ENCODE measurements around the gene JAKMIP1.
"Not testable (repeated sequence)": the region's sequence is repeated elsewhere in the genome, so short reads cannot be mapped to it uniquely, and the experiment has no call there.

JAKMIP1 gene

DNA sequence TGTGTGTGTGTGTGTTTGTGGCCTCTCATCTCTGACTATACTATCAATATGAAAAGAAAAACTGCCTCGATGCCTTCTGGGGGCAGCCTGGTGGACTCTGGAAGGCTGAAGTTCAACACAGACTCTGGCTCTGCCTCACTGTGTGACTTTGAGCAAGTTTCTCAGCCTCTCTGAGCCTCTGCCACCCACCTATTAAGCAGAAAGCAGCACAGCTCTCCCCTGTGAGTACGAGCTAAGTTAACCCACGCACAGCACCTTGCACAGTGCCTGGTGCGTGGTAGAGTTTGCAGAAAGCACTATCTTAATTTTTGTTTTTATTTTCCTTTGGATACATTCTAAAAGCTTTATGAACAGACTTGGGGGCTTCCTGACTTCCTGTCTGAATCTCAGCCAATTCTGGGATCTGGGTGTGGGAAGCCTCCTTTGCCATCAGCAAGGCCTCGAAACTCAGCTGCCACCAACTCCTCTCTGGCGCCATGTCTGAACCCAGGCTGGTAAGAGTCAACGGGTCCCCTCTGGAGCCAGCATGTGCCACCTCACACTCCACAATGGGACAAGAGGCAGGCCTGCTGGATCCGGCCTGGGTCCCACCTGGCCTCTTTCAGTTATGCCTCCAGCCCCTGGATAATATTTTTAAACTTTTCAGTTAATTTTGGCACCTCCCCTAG lies 57.3 kb downstream of the JAKMIP1 start:
- H3K27ac ChIP-seq: no peak overlapping the region
- POLR2A ChIA-PET (ENCODE audit: low non-redundant PET): no interaction called here
- TF ChIP-seq, protein P1, sequence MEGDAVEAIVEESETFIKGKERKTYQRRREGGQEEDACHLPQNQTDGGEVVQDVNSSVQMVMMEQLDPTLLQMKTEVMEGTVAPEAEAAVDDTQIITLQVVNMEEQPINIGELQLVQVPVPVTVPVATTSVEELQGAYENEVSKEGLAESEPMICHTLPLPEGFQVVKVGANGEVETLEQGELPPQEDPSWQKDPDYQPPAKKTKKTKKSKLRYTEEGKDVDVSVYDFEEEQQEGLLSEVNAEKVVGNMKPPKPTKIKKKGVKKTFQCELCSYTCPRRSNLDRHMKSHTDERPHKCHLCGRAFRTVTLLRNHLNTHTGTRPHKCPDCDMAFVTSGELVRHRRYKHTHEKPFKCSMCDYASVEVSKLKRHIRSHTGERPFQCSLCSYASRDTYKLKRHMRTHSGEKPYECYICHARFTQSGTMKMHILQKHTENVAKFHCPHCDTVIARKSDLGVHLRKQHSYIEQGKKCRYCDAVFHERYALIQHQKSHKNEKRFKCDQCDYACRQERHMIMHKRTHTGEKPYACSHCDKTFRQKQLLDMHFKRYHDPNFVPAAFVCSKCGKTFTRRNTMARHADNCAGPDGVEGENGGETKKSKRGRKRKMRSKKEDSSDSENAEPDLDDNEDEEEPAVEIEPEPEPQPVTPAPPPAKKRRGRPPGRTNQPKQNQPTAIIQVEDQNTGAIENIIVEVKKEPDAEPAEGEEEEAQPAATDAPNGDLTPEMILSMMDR (conservative IDR thresholded peaks at IDR 0.05; ENCODE audit: low read depth): no peak
- no peak for DNase-seq (ENCODE audit: low spot score)
- CTCF ChIA-PET: no interaction called here

DNA sequence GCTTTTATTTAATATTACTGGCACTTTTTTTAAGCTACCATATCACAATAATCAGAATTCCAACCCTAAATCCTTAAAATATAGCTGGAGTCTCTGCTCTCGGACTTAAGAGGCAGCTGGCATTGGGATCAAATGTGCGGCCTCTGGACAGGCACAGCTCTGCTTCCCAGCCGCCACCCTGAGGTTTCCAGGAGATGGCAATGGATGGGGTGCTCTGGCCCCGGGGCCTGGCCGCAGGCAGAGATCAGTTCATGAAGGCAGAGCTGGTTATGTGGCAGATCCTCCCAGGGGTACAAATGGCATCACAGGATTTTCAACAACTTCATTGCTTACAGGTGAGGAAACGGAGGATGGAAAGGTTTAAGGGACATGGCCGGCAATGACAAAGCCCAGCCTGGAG lies 57.8 kb downstream of the JAKMIP1 start:
- POLR2A ChIA-PET (ENCODE audit: low non-redundant PET): no interaction called here
- no peak overlapping the region for H3K27ac ChIP-seq
- DNase-seq (ENCODE audit: low spot score): no peak
- CTCF ChIA-PET: no interaction called here
- TF ChIP-seq, protein P1 (conservative IDR thresholded peaks at IDR 0.05; ENCODE audit: low read depth): no peak

DNA sequence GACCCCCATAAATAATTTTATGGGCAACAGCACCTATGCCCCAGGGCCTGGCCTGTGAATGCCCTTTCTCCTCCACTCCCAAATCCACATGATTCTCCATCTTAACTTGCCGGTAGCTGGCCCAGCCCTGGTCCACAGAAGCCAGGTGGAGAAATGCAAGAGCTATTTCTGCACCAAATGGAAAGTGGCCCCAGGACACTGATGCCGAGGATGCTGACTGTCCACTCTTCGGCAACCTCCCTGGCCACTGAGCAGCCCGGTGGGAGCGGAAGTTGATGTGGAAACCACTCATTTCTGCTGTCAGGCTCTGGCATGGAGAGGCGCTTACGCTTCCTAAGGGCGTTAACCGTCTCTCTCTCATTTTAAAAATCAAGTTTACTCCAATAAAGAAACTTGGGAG lies 58.8 kb downstream of the JAKMIP1 start:
- no peak overlapping the region for H3K27ac ChIP-seq
- no peak for DNase-seq (ENCODE audit: low spot score)
- CTCF ChIA-PET: no interaction called here
- TF ChIP-seq, protein P1 (conservative IDR thresholded peaks at IDR 0.05; ENCODE audit: low read depth): no peak
- POLR2A ChIA-PET (ENCODE audit: low non-redundant PET): no interaction called here

DNA sequence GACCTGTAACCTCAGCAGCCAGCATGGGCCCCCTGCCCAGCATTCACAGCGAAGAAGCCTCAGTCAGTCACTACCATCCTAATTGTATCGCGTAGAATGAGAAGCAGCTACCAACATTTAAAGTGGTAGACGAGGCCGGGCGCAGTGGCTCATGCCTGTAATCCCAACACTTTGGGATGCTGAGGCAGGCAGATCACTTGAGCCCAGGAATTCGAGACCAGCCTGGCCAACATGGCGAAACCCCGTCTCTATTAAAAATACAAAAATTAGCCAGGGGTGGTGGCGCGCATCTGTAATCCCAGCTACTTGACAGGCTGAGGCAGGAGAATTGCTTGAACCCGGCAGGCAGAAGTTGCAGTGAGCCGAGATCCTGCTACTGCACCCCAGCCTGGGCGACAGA lies 59.3 kb downstream of the JAKMIP1 start:
- H3K27ac ChIP-seq; POLR2A ChIA-PET (ENCODE audit: low non-redundant PET); DNase-seq (ENCODE audit: low spot score); CTCF ChIA-PET: not testable (repeated sequence)

DNA sequence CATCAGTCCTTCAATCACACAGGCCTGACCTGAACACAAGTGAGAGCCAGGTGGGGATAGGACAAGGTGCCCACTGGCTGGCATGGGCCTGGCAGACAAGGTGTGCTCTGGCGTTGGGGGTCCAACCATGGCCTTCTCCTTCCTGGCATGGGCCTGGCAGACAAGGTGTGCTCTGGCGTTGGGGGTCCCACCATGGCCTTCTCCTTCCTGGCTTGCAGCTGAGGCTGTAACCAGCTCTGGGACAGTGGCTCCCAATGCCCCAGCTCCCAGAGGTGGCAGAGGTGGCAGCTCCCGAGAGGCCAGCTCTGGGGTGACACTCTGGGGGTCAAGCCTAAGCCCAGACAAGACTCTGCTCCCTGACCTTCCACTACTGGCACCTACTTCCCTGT lies 62.6 kb downstream of the JAKMIP1 start:
- ChIA-PET POLR2A (ENCODE audit: low non-redundant PET) (no interaction called here), CTCF (no interaction called here)
- no peak for DNase-seq (ENCODE audit: low spot score)
- TF ChIP-seq, protein P1 (conservative IDR thresholded peaks at IDR 0.05; ENCODE audit: low read depth): no peak
- no peak overlapping the region for H3K27ac ChIP-seq

DNA sequence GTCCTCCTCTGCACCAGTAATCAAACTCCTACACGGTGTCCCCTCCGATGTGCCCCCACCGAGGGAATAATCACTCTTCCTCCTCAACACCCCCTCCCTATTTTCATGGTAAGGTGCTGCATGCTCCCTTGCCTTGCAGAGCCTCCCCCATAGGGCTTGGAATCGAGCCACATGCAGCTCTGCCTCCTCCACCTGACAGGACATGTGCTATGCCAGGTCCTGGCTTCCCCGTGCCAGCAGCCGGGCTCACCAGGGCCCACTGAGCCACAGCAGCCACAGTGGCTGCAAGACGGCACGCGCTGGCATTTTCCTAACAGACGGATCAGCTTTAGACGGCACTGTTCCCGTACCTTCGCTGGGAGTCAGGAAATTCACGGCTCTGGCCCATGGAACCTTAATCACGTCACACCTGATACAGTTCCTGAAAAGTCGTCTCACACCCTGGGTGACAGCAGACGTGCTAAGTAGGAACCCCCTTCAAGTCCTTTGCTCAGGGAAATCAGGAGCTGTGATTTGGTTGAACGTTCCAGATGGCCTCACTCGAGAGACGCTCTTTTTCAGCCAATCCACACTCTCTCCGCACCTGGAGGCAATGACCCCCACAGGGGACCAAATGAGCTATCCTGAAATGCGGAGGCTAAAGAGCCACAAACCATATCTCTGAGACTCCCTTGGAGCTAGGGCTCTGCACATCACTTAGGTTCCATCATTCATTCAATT lies 63.2 kb downstream of the JAKMIP1 start:
- no peak overlapping the region for H3K27ac ChIP-seq
- ChIA-PET POLR2A (ENCODE audit: low non-redundant PET) (no interaction called here), CTCF (no interaction called here)
- no peak for DNase-seq (ENCODE audit: low spot score)
- TF ChIP-seq, protein P1 (conservative IDR thresholded peaks at IDR 0.05; ENCODE audit: low read depth): no peak

DNA sequence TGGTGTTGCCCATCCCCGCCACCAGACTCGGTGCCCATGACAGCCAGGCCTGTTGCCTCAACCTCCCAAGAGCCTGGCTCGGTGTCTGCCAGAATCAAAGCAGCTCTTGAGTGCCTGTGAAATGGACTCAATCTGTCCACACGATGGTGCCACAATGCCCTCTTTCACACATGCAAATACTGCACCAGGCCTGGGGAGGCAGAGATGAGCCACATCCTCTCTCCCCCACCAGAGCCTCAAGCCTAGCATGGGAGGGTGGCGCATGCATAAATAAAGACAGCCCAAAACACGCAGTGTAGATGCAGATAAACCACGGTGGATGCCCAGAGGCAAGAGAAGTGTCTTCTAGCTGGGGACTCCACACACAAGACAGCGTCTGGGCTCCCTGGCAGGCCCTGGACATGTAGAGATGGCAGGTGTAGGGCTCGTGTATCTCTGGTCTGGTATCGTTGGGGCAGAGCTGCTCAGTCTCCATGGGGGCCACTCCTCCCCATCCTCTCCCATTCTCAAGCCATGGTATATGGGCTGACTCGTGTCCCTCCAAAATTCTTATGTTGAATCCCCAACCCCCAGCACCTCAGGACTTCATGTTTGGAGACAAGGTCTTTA lies 65.6 kb downstream of the JAKMIP1 start:
- TF ChIP-seq, protein P1 (conservative IDR thresholded peaks at IDR 0.05; ENCODE audit: low read depth): no peak
- no peak for DNase-seq (ENCODE audit: low spot score)
- ChIA-PET CTCF (no interaction called here), POLR2A (ENCODE audit: low non-redundant PET) (no interaction called here)
- H3K27ac ChIP-seq: no peak overlapping the region

Measured in RWPE1 (cell line).